Muscle of leg (tissue), 16 donors: ENCODE results near the gene SPINK7. TPM values are rescaled to one million over a fixed set of nuclear protein-coding genes. Genes with fewer than 3 reads are reported as not detected.
"Not testable (repeated sequence)": the region's sequence is repeated elsewhere in the genome, so short reads cannot be mapped to it uniquely, and the experiment has no call there.

ENCODE experiments used
- DNase-seq: peaks from one replicate; pipeline ENCODE4 v3.0.0; 2013
- H3K27ac ChIP-seq: one replicate; pipeline ENCODE4 v1.5.1; 2013; ENCODE audit warnings: mild to moderate bottlenecking, low read length, control low read depth
- H3K27me3 ChIP-seq: one replicate; pipeline ENCODE4 v1.6.1; 2013; ENCODE audit warnings: low read length; ENCODE audit not compliant: control insufficient read depth, insufficient read depth
- H3K36me3 ChIP-seq: one replicate; pipeline ENCODE4 v1.6.1; 2013; ENCODE audit warnings: low read length; ENCODE audit not compliant: control insufficient read depth, insufficient read depth
- H3K4me1 ChIP-seq: one replicate; pipeline ENCODE4 v1.6.1; 2013; ENCODE audit warnings: low read length; ENCODE audit not compliant: control insufficient read depth, insufficient read depth
- H3K4me3 ChIP-seq: one replicate; pipeline ENCODE4 v1.5.1; 2013; ENCODE audit warnings: low read length, control low read depth
- H3K9me3 ChIP-seq: replicated peaks from 2 replicates; pipeline ENCODE4 v1.6.1; 2013; ENCODE audit warnings: low read depth, low read length; ENCODE audit not compliant: control insufficient read depth
- WGBS: methylation state at CpG from one replicate; pipeline ENCODE4 v1.1.5; 2013; ENCODE audit warnings: missing lambda C conversion rate; ENCODE audit not compliant: insufficient coverage; 5-methylcytosine and 5-hydroxymethylcytosine counted together
- long read RNA-seq, 11 donors: transcript quantifications; one replicate each; lab custom pipeline, GENCODE V29; 2026
- polyA plus RNA-seq, 8 donors: library from polyadenylated mRNA; unstranded; fragments of 120-200 nt; gene quantifications; one replicate each; pipeline versions ENCODE4 v1.2.1 to v1.2.3, GENCODE V29; 2013; ENCODE audit warnings: inconsistent platforms in 1 of 8, low replicate concordance in 1 of 8; ENCODE audit not compliant: insufficient read length in 8 of 8, insufficient read depth in 1 of 8
- total RNA-seq: library from RNA; stranded (reverse); fragments of 120-200 nt; gene quantifications from one replicate; pipeline ENCODE4 v1.2.4, GENCODE V29; 2013

The SPINK7 gene
- total RNA-seq (not detected), polyA plus RNA-seq (under 1 TPM in 4 of 8 donors, not detected in 4; 0.11 to 0.74 (median 0.19) TPM)
- long read RNA-seq, donor 1: 0 reads
- long read RNA-seq, donor 2: 0 reads
- long read RNA-seq, donor 3: 0 reads
- long read RNA-seq, donor 4: 0 reads
- long read RNA-seq, donor 5: 0 reads
- long read RNA-seq, donor 6: 0 reads
- long read RNA-seq, donor 7: 0 reads
- long read RNA-seq, donor 8: 0 reads
- long read RNA-seq, donor 9: 0 reads
- long read RNA-seq, donor 10: 0 reads
- long read RNA-seq, donor 11: 0 reads

GRCh38 chr5:148312153-148312552 is at the start of gene SPINK7:
TSS of gene SPINK7 (plus strand) at chr5:148312423. CDS start at chr5:148312484, 61 bp downstream.
- Histone ChIP-seq H3K36me3 (no peaks in the 10 kb centered on the region), H3K27ac (no peak within 1 kb of the TSS), H3K4me1 (no peaks in the 10 kb centered on the region), H3K4me3 (no peak within 1 kb of the TSS), H3K9me3 (no peaks in the 10 kb centered on the region), H3K27me3 (no peaks in the 10 kb centered on the region)
- WGBS: 79% methylated on average over 2 of the region's 3 CpGs
- DNase-seq: no peak

- H3K4me3 ChIP-seq: no peak overlapping the region
- no peak for DNase-seq
- no peaks in the 10 kb centered on the region for H3K4me1 ChIP-seq
- no peaks in the 10 kb centered on the region for H3K36me3 ChIP-seq
- peaks cover 3% of the 10 kb centered on the region for H3K9me3 ChIP-seq
- WGBS: no CpG with 5 or more reads among the region's 3 CpGs
- H3K27ac ChIP-seq: no peak overlapping the region
- no peaks in the 10 kb centered on the region for H3K27me3 ChIP-seq
Observed at GRCh38 chr5:148267962-148268361, 44.3 kb upstream of the SPINK7 start.

GRCh38 chr5:148268566-148268965 is 43.7 kb upstream of the SPINK7 start, which contains the start of gene SPINK13:
TSS of gene SPINK13 (plus strand) at chr5:148268794. CDS start at chr5:148270073, 1,279 bp downstream.
- H3K27ac ChIP-seq: no peak within 1 kb of the TSS
- 72% methylated on average over 3 of the region's 4 CpGs for WGBS
- H3K27me3 ChIP-seq: no peaks in the 10 kb centered on the region
- H3K4me3 ChIP-seq: no peak within 1 kb of the TSS
- no peaks in the 10 kb centered on the region for H3K36me3 ChIP-seq
- no peaks in the 10 kb centered on the region for H3K4me1 ChIP-seq
- DNase-seq: no peak
- peaks cover 3% of the 10 kb centered on the region for H3K9me3 ChIP-seq

GRCh38 chr5:148275129-148275528 is 37.1 kb upstream of the SPINK7 start:
- not testable (repeated sequence) for DNase-seq, H3K27ac ChIP-seq, H3K9me3 ChIP-seq, H3K4me1 ChIP-seq, H3K36me3 ChIP-seq, H3K27me3 ChIP-seq, H3K4me3 ChIP-seq
- no CpG with 5 or more reads among the region's 2 CpGs for WGBS

GRCh38 chr5:148280893-148281292 is 31.3 kb upstream of the SPINK7 start:
- H3K27me3 ChIP-seq, H3K36me3 ChIP-seq, DNase-seq, H3K27ac ChIP-seq, H3K9me3 ChIP-seq, H3K4me1 ChIP-seq, H3K4me3 ChIP-seq: not testable (repeated sequence)
- 35% methylated on average over 3 of the region's 5 CpGs for WGBS

- not testable (repeated sequence) for H3K4me3 ChIP-seq, H3K36me3 ChIP-seq, H3K27me3 ChIP-seq, H3K9me3 ChIP-seq, H3K4me1 ChIP-seq, H3K27ac ChIP-seq, DNase-seq
- WGBS: 80% methylated on average over 1 of the region's 4 CpGs
Observed at GRCh38 chr5:148281336-148281735, 30.9 kb upstream of the SPINK7 start.

GRCh38 chr5:148290271-148291195 is 21.7 kb upstream of the SPINK7 start:
- no peaks in the 10 kb centered on the region for H3K36me3 ChIP-seq
- no peaks in the 10 kb centered on the region for H3K4me1 ChIP-seq
- no peak overlapping the region for H3K4me3 ChIP-seq
- H3K27me3 ChIP-seq: no peaks in the 10 kb centered on the region
- no peak overlapping the region for H3K27ac ChIP-seq
- DNase-seq: peak; percentile 7
- no peaks in the 10 kb centered on the region for H3K9me3 ChIP-seq
- no CpG with 5 or more reads among the region's 6 CpGs for WGBS

- no peaks in the 10 kb centered on the region for H3K36me3 ChIP-seq
- H3K4me1 ChIP-seq: no peaks in the 10 kb centered on the region
- DNase-seq: no peak
- H3K27me3 ChIP-seq: no peaks in the 10 kb centered on the region
- no peak overlapping the region for H3K4me3 ChIP-seq
- H3K9me3 ChIP-seq: no peaks in the 10 kb centered on the region
- no peak overlapping the region for H3K27ac ChIP-seq
- WGBS: 59% methylated on average over 4 of the region's 4 CpGs
Observed at GRCh38 chr5:148297731-148298130, 14.5 kb upstream of the SPINK7 start.

- Histone ChIP-seq H3K27ac (no peak overlapping the region), H3K4me3 (no peak overlapping the region), H3K4me1 (no peaks in the 10 kb centered on the region), H3K27me3 (no peaks in the 10 kb centered on the region), H3K9me3 (no peaks in the 10 kb centered on the region), H3K36me3 (no peaks in the 10 kb centered on the region)
- no peak for DNase-seq
- WGBS: no CpG with 5 or more reads among the region's 1 CpG
Observed at GRCh38 chr5:148306446-148306845, 5.8 kb upstream of the SPINK7 start.

GRCh38 chr5:148309019-148309418 is 3.2 kb upstream of the SPINK7 start:
- Histone ChIP-seq H3K27me3 (no peaks in the 10 kb centered on the region), H3K4me1 (no peaks in the 10 kb centered on the region), H3K36me3 (no peaks in the 10 kb centered on the region), H3K27ac (no peak overlapping the region), H3K4me3 (no peak overlapping the region), H3K9me3 (no peaks in the 10 kb centered on the region)
- DNase-seq: no peak
- WGBS: 50% methylated on average over 1 of the region's 3 CpGs
